Measurements from ENCODE around the gene ATP5MC2. TPM values are rescaled to one million over a fixed set of nuclear protein-coding genes. Genes with fewer than 3 reads are reported as not detected.
A peak's percentile ranks its signal among the peaks of the same experiment; 100 is the strongest.
"Not testable (repeated sequence)": the region's sequence is repeated elsewhere in the genome, so short reads cannot be mapped to it uniquely, and the experiment has no call there.

Gene ATP5MC2
- total RNA-seq = 100 to 1,000 TPM; 181 to 334 (median 259) TPM

DNA sequence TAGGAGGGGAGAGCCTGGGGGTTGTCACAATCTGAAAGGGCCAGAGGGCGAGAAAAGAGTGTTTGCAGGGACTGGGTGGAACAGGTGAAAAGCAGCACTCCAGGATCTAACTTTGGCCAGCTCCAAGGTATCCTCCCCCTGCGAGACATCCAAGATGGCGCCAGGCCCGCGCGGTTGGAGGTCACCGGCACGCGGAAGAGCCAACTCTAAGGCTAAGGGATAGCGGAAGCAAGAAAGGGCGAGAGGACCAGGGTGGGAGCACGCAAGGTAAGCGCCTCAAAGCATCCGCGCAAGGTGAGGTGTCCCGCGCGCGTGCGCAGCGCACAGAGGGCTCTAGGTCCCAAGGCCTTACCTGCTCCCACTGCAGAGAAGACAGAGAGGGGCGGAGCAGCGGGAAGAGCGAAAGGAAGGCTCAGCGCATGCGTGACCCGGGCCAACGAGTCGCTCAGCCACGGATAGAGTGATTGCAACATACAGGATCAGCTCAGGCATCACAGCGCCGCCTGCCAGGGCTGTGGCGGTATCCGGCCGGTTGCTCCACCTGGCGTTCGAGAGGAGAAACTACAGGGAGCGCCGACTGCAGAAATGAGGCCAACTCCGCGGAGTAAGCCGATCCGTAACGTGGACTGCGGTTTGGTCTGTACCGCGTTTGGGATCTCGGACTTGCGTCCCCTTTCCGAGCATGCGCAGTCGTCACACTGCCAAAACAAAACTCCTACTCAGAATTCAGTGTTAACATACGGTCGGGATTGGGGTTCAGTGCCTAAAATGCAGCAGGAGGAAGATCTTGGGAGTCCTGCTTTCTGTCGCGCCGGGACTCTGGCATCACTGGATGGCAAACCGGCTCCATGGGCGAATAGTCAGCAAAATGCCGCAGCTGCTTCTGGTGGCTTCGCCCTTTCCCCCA, at the start of gene ATP5MC2:
ATP5MC2 (minus strand) TSS at position 383 of the 907 bp plus-strand sequence. CDS start 3,469 bp downstream, outside the sequence.
- WGBS, 2 donors = 3% methylated on average over 23 to 46 of the region's 61 CpGs
- TF ChIP-seq POLR2A (IDR thresholded peaks at IDR 0.05) = peak in 1 of 2 donors; percentile 82
- TF ChIP-seq, protein P1, sequence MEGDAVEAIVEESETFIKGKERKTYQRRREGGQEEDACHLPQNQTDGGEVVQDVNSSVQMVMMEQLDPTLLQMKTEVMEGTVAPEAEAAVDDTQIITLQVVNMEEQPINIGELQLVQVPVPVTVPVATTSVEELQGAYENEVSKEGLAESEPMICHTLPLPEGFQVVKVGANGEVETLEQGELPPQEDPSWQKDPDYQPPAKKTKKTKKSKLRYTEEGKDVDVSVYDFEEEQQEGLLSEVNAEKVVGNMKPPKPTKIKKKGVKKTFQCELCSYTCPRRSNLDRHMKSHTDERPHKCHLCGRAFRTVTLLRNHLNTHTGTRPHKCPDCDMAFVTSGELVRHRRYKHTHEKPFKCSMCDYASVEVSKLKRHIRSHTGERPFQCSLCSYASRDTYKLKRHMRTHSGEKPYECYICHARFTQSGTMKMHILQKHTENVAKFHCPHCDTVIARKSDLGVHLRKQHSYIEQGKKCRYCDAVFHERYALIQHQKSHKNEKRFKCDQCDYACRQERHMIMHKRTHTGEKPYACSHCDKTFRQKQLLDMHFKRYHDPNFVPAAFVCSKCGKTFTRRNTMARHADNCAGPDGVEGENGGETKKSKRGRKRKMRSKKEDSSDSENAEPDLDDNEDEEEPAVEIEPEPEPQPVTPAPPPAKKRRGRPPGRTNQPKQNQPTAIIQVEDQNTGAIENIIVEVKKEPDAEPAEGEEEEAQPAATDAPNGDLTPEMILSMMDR (IDR thresholded peaks at IDR 0.05) = peak; percentile 97 to 100 (median 98)
- Histone ChIP-seq H3K36me3 (peaks cover 0 to 15% of the 10 kb centered on the region in 2 donors), H3K4me3 (replicated peaks in 1 of 3) (peak within 1 kb of the TSS; percentile 34 to 81 (median 54)), H3K27ac (peak within 1 kb of the TSS; percentile 85 to 88 (median 86)), H3K9me3 (no peaks in the 10 kb centered on the region), H3K27me3 (no peaks in the 10 kb centered on the region), H3K4me1 (peaks cover 14 to 21% of the 10 kb centered on the region in 2 donors)
- intact Hi-C loops (cut with DNase I) = loop anchor here (2.0 to 5.0 kb wide), 2 partner anchors 49 to 133 kb away; partner anchors contain the start of gene ATF7
- DNase-seq = peak; percentile 97 to 98

DNA sequence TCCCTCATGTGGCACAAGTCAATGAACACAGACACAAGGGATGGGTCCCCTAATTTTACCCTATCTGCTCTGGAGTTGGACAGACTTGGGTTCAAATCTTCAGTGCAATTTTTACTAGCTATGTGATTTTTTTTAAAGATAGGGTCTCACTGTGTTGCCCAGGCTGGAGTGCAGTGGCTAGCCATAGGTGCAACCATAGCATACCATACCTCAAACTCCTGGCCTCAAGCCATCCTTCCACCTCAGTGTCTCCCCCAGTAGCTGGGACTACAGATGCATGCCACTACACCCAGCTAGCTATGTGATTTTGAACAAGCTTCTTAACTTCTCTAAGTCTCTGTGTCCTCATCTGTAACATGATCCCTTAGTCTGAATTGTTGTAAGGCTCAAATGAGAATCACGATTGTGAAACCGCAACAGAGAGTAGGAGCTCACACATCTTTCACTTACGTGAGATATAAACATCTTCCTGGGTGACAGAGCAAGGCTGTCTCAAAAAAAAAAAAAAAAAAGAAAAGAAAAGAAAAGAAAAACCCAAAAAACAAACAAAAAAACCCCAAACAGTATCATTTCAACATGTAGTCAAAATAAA, 46.7 kb upstream of the ATP5MC2 start:
- Histone ChIP-seq H3K4me1 (peaks cover 10 to 13% of the 10 kb centered on the region in 2 donors), H3K36me3 (peaks cover 45 to 47% of the 10 kb centered on the region in 2 donors), H3K4me3 (replicated peaks in 1 of 3) (no peak overlapping the region), H3K27ac (no peak overlapping the region), H3K9me3 (no peaks in the 10 kb centered on the region), H3K27me3 (no peaks in the 10 kb centered on the region)
- intact Hi-C loops (cut with DNase I) = no loop called here
- TF ChIP-seq, protein P1 (IDR thresholded peaks at IDR 0.05) = no peak
- no peak for TF ChIP-seq POLR2A (IDR thresholded peaks at IDR 0.05)
- DNase-seq = no peak
- 79 to 81% methylated on average over 3 of the region's 3 CpGs for WGBS, 2 donors

GRCh38 chr12:53720946-53721345, 45.1 kb upstream of the ATP5MC2 start:
- intact Hi-C loops (cut with DNase I) = no loop called here
- Histone ChIP-seq H3K4me3 (replicated peaks in 1 of 3) (no peak overlapping the region), H3K27me3 (no peaks in the 10 kb centered on the region), H3K4me1 (peaks cover 4 to 8% of the 10 kb centered on the region in 2 donors), H3K27ac (no peak overlapping the region), H3K9me3 (no peaks in the 10 kb centered on the region), H3K36me3 (peaks cover 51 to 52% of the 10 kb centered on the region in 2 donors)
- WGBS, 2 donors = 86 to 90% methylated on average over 1 of the region's 1 CpG
- no peak for TF ChIP-seq POLR2A (IDR thresholded peaks at IDR 0.05)
- TF ChIP-seq, protein P1 (IDR thresholded peaks at IDR 0.05) = no peak
- DNase-seq = no peak

DNA sequence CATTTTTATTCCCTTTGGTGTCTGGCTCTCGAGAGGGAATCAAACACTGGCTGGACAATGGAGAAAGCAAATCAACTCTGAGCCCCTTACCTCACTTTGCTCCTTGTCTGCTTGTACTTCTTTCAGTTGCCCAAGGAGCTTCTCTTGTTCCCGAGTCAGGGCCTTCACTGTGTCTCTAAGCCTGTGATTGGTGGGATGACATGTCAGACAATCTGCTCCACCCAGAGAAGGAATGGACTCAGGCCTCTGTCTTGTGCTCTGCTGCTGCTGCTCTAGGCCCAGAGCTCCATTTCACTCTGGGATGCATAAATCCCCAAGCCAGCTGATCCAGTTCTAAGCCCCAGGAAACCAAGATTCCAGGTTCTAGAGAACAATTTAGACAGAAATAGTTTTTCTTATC, 43.8 kb upstream of the ATP5MC2 start:
- intact Hi-C loops (cut with DNase I) = no loop called here
- H3K27ac ChIP-seq = no peak overlapping the region
- no peak for DNase-seq
- 68 to 78% methylated on average over 2 of the region's 2 CpGs for WGBS, 2 donors
- peaks cover 59 to 63% of the 10 kb centered on the region in 2 donors for H3K36me3 ChIP-seq
- H3K4me1 ChIP-seq = no peaks in the 10 kb centered on the region
- no peaks in the 10 kb centered on the region for H3K27me3 ChIP-seq
- no peak overlapping the region for H3K4me3 ChIP-seq (replicated peaks in 1 of 3)
- H3K9me3 ChIP-seq = no peaks in the 10 kb centered on the region
- TF ChIP-seq, protein P1 (IDR thresholded peaks at IDR 0.05) = no peak
- no peak for TF ChIP-seq POLR2A (IDR thresholded peaks at IDR 0.05)

GRCh38 chr12:53718567-53718966, 42.7 kb upstream of the ATP5MC2 start:
- H3K4me1 ChIP-seq; H3K27ac ChIP-seq; DNase-seq; H3K27me3 ChIP-seq; H3K9me3 ChIP-seq; H3K4me3 ChIP-seq (replicated peaks in 1 of 3); intact Hi-C loops (cut with DNase I): not testable (repeated sequence)
- H3K36me3 ChIP-seq = peaks cover 58 to 73% of the 10 kb centered on the region in 2 donors
- 94 to 98% methylated on average over 6 of the region's 6 CpGs for WGBS, 2 donors

Measured in thyroid gland (tissue), 4 donors.